GM12878 (cell line): ENCODE results near the gene UGT3A2. TPM values are rescaled to one million over a fixed set of nuclear protein-coding genes. Genes with fewer than 3 reads are reported as not detected.

Experiments used
- ATAC-seq: fragments of 200-7000 bp; cut with Tn5 transposase; 3 replicates; pipeline ENCODE4 v1.9.1; 2020; ENCODE audit warnings: mild to moderate bottlenecking, moderate library complexity
- BruUV-seq: library from RNA; stranded (reverse); fragments of 400-500 nt; replicated peaks from 2 replicates; lab custom pipeline; 2021; lab: Mats Ljungman, UMichigan
- CTCF ChIA-PET: fragments of 300-600 bp; sonication (Branson Sonifier 250); formaldehyde crosslinking; extraction: SDS; loops from one replicate; lab custom pipeline; 2021; ENCODE audit warnings: inconsistent platforms; lab: Yijun Ruan, JAX
- POLR2A ChIA-PET: fragments of 350-600 bp; formaldehyde crosslinking; extraction: SDS; loops from one replicate; lab custom pipeline; 2021; ENCODE audit warnings: inconsistent platforms; lab: Charles Lee
- RAD21 ChIA-PET: fragments of 300-600 bp; sonication (Branson Sonifier 250); formaldehyde crosslinking; loops from one replicate; lab custom pipeline; 2023; ENCODE audit warnings: antibody characterized with exemption; ENCODE audit not compliant: unreplicated experiment; lab: Charles Lee
- SMC1A ChIA-PET: fragments of 300-600 bp; sonication (Branson Sonifier 250); formaldehyde crosslinking; loops from one replicate; lab custom pipeline; 2023; ENCODE audit not compliant: unreplicated experiment, uncharacterized antibody; lab: Charles Lee
- DNase-seq: peaks from one replicate; pipeline ENCODE4 v3.0.0-alpha.2; 2011; ENCODE audit warnings: low read depth, low spot score
- FAIRE-seq: peaks from 3 replicates; lab custom pipeline; 2011; peaks lifted over from hg19 to GRCh38; lab: Jason Lieb, UNC
- H2AFZ ChIP-seq: 2 replicates; pipeline ENCODE4 v1.6.0; 2011; ENCODE audit warnings: low read depth, low read length, control low read depth; ENCODE audit not compliant: control insufficient read depth
- H3K27ac ChIP-seq: 2 replicates; pipeline ENCODE4 v1.5.1; 2011; ENCODE audit warnings: control low read depth; ENCODE audit not compliant: control insufficient read depth, insufficient read depth
- H3K27me3 ChIP-seq, 2 experiments: replicated peaks in 1 of 2; 2 replicates each; pipeline versions ENCODE4 v1.6.0 to v1.6.1; 2011; ENCODE audit warnings: low read length in 1 of 2; ENCODE audit not compliant: control insufficient read depth in 2 of 2, insufficient read depth in 2 of 2
- H3K36me3 ChIP-seq, 2 experiments: 2 replicates each; pipeline ENCODE4 v1.5.1; 2011; ENCODE audit warnings: low read length in 1 of 2; ENCODE audit not compliant: control insufficient read depth in 2 of 2, insufficient read depth in 2 of 2
- H3K4me1 ChIP-seq: 2 replicates; pipeline ENCODE4 v1.6.1; 2011; ENCODE audit warnings: mild to moderate bottlenecking, low read length, moderate library complexity, mixed read lengths; ENCODE audit not compliant: control insufficient read depth, insufficient read depth
- H3K4me2 ChIP-seq: 2 replicates; pipeline ENCODE4 v1.6.0; 2011; ENCODE audit warnings: control low read depth; ENCODE audit not compliant: control insufficient read depth, insufficient read depth
- H3K4me3 ChIP-seq: fragments of 200-600 bp; sonication (generic); 2 replicates; pipeline ENCODE4 v1.5.1; 2016
- H3K79me2 ChIP-seq: 2 replicates; pipeline ENCODE4 v1.6.0; 2011; ENCODE audit warnings: low read length; ENCODE audit not compliant: control insufficient read depth, insufficient read depth
- H3K9ac ChIP-seq: 2 replicates; pipeline ENCODE4 v1.8.0; 2011; ENCODE audit warnings: low read length, control low read depth, mixed read lengths; ENCODE audit not compliant: control insufficient read depth, insufficient read depth
- H3K9me3 ChIP-seq: replicated peaks from 3 replicates; pipeline ENCODE4 v1.5.1; 2011; ENCODE audit warnings: mild to moderate bottlenecking, low read length; ENCODE audit not compliant: control insufficient read depth, insufficient read depth
- H4K20me1 ChIP-seq: 2 replicates; pipeline ENCODE4 v1.6.0; 2011; ENCODE audit not compliant: control insufficient read depth, insufficient read depth
- FOXK2 ChIP-seq: fragments of 450-650 bp; IDR thresholded peaks from 2 replicates; pipeline ENCODE4 v1.6.1; 2017; ENCODE audit warnings: mild to moderate bottlenecking, moderate library complexity
- IKZF1 ChIP-seq: fragments of 450-650 bp; conservative IDR thresholded peaks from 2 replicates; pipeline ENCODE4 v1.6.1; 2017; ENCODE audit warnings: antibody characterized with exemption, mild to moderate bottlenecking
- JUND ChIP-seq: IDR thresholded peaks from 2 replicates; pipeline ENCODE4 v1.6.1; 2012; ENCODE audit warnings: low read depth, mild to moderate bottlenecking, low read length, improper control_type of control experiment, moderate library complexity
- LARP7 ChIP-seq: fragments of 450-650 bp; IDR thresholded peaks from 2 replicates; pipeline ENCODE4 v1.6.1; 2017; ENCODE audit warnings: mild to moderate bottlenecking
- POLR2AphosphoS5 ChIP-seq: IDR thresholded peaks from 2 replicates; pipeline ENCODE4 v1.6.1; 2011; ENCODE audit warnings: mild to moderate bottlenecking, low read length, inconsistent platforms
- RAD21 ChIP-seq: IDR thresholded peaks from 2 replicates; pipeline ENCODE4 v1.6.1; 2011; ENCODE audit warnings: mild to moderate bottlenecking, low read depth, low read length, moderate library complexity; ENCODE audit not compliant: insufficient read depth
- RFX5 ChIP-seq: IDR thresholded peaks from 2 replicates; pipeline ENCODE4 v1.6.1; 2011; ENCODE audit warnings: low read depth, low read length, improper control_type of control experiment
- SIN3A ChIP-seq: IDR thresholded peaks from 2 replicates; pipeline ENCODE4 v1.6.1; 2012; ENCODE audit warnings: low read depth, low read length, improper control_type of control experiment
- SIX5 ChIP-seq: IDR thresholded peaks from 2 replicates; pipeline ENCODE4 v1.6.1; 2011; ENCODE audit warnings: mild to moderate bottlenecking, low read depth, low read length, moderate library complexity; ENCODE audit not compliant: severe bottlenecking
- SMC3 ChIP-seq: IDR thresholded peaks from 2 replicates; pipeline ENCODE4 v1.6.1; 2011; ENCODE audit warnings: low read length, improper control_type of control experiment, borderline replicate concordance
- SUZ12 ChIP-seq: fragments of 200-600 bp; sonication (generic); IDR thresholded peaks from one replicate; pipeline ENCODE4 v1.6.1; 2018; ENCODE audit warnings: antibody characterized with exemption, mild to moderate bottlenecking; ENCODE audit not compliant: unreplicated experiment
- WGBS: methylation state at CpG from one replicate; pipeline ENCODE4 v1.1.6; 2016; ENCODE audit warnings: low lambda C conversion rate; ENCODE audit not compliant: insufficient replicate concordance, insufficient coverage; ENCODE audit errors: missing lambda C conversion rate; 5-methylcytosine and 5-hydroxymethylcytosine counted together
- in situ Hi-C: fragments of 300-500 bp; cut with MboI; formaldehyde crosslinking; loops from 9 replicates; pipeline ENCODE4 v1.14.3; 2018; ENCODE audit warnings: mixed read lengths
- intact Hi-C: fragments of 100-400 bp; cut with micrococcal nuclease; formaldehyde crosslinking; loops from one replicate; pipeline ENCODE4 v1.14.2; 2022; ENCODE audit not compliant: unreplicated experiment
- polyA plus RNA-seq, 11 experiments: library from polyadenylated mRNA; depleted of rRNA in 4 of 11; unstranded in 6 of 11; stranded (reverse) in 5 of 11; fragments of >200 nt; fragmentation: Nextera tagmentation in 4 of 11; fragmentation: Illumina TruSeq in 1 of 11; extraction: Ambion mirVana in 4 of 11; extraction: Trizol in 1 of 11; gene quantifications; 1 replicate in 1 of 11; 2 replicates in 10 of 11; pipeline versions ENCODE4 v1.2.1 to v1.2.3, GENCODE V29; 2011 to 2016; ENCODE audit warnings: inconsistent platforms in 2 of 11, missing spikeins in 2 of 11, low read depth in 1 of 11
- total RNA-seq, 4 experiments: library from RNA; depleted of rRNA in 3 of 4; stranded (reverse); fragments of >200 nt in 3 of 4; fragmentation: Illumina TruSeq in 1 of 4; extraction: Trizol in 1 of 4; gene quantifications; 2 replicates each; pipeline versions ENCODE4 v1.2.1 to v1.2.3, GENCODE V29; 2013 to 2021
- TF ChIP-seq, protein P1 (sequence below): fragments of 450-650 bp; formaldehyde crosslinking; IDR thresholded peaks from 2 replicates; pipeline ENCODE4 v1.4.0; 2020; ENCODE audit warnings: mild to moderate bottlenecking, moderate library complexity
- TF ChIP-seq, protein P2 (sequence below): fragments of 450-650 bp; IDR thresholded peaks from 2 replicates; pipeline ENCODE4 v1.6.1; 2017; ENCODE audit warnings: mild to moderate bottlenecking, moderate library complexity

UGT3A2 gene
- total and polyA plus RNA-seq, 10 of the 15 experiments (the other 5 are each of a cell fraction or from before 2014, with no cell fraction given): 0.02 to 0.50 (median 0.09) TPM; not detected in 7

DNA sequence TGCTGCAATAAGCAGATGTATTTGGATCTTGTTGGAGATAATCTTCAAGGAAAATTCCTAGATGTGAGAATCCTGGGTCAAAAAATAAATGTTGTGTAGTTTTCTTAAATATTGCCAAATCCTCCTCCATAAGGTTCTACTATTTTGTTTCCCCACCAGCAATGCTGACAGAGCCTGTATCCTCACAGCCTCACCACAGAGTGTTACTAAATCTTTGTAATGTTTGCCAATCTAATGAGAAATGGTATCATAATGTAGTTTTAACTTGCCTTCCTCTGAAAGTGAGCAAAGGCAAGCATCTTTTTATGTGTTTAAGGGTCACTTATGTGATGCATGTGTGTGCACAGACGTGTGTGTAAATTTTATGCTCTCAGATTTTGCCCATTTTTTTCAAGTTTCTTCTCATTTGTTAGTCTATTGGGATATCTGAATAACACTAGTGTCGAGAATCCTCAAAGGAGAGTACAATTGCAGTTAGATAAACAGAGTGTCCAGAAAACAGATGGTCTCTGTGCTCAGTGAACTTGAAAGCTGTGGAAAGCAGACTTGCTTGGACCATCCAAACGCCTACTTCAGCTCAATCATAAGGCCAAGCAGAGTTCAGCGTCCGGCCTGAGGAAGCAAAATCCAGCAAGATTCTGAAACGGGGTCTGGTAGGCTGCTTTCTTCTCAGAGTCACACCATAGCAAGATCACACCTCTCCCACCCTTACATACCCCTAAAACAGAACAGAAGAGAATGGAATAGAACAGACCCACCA is 39.8 kb downstream of the UGT3A2 start:
- H4K20me1 ChIP-seq: no peaks in the 10 kb centered on the region
- no peaks in the 10 kb centered on the region for H3K79me2 ChIP-seq
- no peak for FAIRE-seq
- DNase-seq: no peak
- ATAC-seq: no peak
- no peak for TF ChIP-seq SIX5
- TF ChIP-seq RAD21: no peak
- TF ChIP-seq SIN3A: no peak
- no peak for TF ChIP-seq POLR2AphosphoS5
- TF ChIP-seq LARP7: no peak
- TF ChIP-seq JUND: no peak
- TF ChIP-seq SMC3: no peak
- TF ChIP-seq, protein P1, sequence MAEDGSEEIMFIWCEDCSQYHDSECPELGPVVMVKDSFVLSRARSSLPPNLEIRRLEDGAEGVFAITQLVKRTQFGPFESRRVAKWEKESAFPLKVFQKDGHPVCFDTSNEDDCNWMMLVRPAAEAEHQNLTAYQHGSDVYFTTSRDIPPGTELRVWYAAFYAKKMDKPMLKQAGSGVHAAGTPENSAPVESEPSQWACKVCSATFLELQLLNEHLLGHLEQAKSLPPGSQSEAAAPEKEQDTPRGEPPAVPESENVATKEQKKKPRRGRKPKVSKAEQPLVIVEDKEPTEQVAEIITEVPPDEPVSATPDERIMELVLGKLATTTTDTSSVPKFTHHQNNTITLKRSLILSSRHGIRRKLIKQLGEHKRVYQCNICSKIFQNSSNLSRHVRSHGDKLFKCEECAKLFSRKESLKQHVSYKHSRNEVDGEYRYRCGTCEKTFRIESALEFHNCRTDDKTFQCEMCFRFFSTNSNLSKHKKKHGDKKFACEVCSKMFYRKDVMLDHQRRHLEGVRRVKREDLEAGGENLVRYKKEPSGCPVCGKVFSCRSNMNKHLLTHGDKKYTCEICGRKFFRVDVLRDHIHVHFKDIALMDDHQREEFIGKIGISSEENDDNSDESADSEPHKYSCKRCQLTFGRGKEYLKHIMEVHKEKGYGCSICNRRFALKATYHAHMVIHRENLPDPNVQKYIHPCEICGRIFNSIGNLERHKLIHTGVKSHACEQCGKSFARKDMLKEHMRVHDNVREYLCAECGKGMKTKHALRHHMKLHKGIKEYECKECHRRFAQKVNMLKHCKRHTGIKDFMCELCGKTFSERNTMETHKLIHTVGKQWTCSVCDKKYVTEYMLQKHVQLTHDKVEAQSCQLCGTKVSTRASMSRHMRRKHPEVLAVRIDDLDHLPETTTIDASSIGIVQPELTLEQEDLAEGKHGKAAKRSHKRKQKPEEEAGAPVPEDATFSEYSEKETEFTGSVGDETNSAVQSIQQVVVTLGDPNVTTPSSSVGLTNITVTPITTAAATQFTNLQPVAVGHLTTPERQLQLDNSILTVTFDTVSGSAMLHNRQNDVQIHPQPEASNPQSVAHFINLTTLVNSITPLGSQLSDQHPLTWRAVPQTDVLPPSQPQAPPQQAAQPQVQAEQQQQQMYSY (CRISPR knock-in tag): no peak
- TF ChIP-seq SUZ12: no peak
- TF ChIP-seq RFX5: no peak
- TF ChIP-seq, protein P2, sequence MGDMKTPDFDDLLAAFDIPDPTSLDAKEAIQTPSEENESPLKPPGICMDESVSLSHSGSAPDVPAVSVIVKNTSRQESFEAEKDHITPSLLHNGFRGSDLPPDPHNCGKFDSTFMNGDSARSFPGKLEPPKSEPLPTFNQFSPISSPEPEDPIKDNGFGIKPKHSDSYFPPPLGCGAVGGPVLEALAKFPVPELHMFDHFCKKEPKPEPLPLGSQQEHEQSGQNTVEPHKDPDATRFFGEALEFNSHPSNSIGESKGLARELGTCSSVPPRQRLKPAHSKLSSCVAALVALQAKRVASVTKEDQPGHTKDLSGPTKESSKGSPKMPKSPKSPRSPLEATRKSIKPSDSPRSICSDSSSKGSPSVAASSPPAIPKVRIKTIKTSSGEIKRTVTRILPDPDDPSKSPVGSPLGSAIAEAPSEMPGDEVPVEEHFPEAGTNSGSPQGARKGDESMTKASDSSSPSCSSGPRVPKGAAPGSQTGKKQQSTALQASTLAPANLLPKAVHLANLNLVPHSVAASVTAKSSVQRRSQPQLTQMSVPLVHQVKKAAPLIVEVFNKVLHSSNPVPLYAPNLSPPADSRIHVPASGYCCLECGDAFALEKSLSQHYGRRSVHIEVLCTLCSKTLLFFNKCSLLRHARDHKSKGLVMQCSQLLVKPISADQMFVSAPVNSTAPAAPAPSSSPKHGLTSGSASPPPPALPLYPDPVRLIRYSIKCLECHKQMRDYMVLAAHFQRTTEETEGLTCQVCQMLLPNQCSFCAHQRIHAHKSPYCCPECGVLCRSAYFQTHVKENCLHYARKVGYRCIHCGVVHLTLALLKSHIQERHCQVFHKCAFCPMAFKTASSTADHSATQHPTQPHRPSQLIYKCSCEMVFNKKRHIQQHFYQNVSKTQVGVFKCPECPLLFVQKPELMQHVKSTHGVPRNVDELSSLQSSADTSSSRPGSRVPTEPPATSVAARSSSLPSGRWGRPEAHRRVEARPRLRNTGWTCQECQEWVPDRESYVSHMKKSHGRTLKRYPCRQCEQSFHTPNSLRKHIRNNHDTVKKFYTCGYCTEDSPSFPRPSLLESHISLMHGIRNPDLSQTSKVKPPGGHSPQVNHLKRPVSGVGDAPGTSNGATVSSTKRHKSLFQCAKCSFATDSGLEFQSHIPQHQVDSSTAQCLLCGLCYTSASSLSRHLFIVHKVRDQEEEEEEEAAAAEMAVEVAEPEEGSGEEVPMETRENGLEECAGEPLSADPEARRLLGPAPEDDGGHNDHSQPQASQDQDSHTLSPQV: no peak
- no peak for TF ChIP-seq IKZF1
- no peak for TF ChIP-seq FOXK2
- ChIA-PET RAD21 (no interaction called here), CTCF (no interaction called here), SMC1A (no interaction called here), POLR2A (no interaction called here)
- BruUV-seq: no TSS peak
- H3K27ac ChIP-seq: no peak overlapping the region
- intact Hi-C loops: no loop called here
- no peak overlapping the region for H3K4me3 ChIP-seq
- WGBS: 28% methylated on average over 6 of the region's 6 CpGs
- H3K4me1 ChIP-seq: no peaks in the 10 kb centered on the region
- no peak overlapping the region for H2AFZ ChIP-seq
- no peak overlapping the region for H3K9ac ChIP-seq
- H3K4me2 ChIP-seq: no peak overlapping the region
- in situ Hi-C loops: no loop called here
- no peaks in the 10 kb centered on the region for H3K9me3 ChIP-seq
- no peaks in the 10 kb centered on the region for H3K27me3 ChIP-seq
- H3K36me3 ChIP-seq: no peaks in the 10 kb centered on the region
